HEK293 (cell line): ENCODE measurements around the gene AKT1.

Source experiments
- CTCF ChIA-PET: fragments of 350-600 bp; formaldehyde crosslinking; extraction: SDS; loops from one replicate; lab custom pipeline; 2021; ENCODE audit warnings: antibody characterized with exemption; lab: Yijun Ruan, JAX
- POLR2A ChIA-PET: fragments of 300-600 bp; formaldehyde crosslinking; extraction: SDS; loops from one replicate; lab custom pipeline; 2020; ENCODE audit warnings: antibody characterized with exemption, inconsistent platforms; lab: Yijun Ruan, JAX
- H3K27ac ChIP-seq: fragments of 200-500 bp; sonication (Bioruptor generic); 2 replicates; pipeline ENCODE4 v1.5.1; 2014; ENCODE audit warnings: low read depth, low read length, control low read depth, inconsistent platforms; ENCODE audit errors: extremely low read depth
- H3K36me3 ChIP-seq, 2 experiments: fragments of 200-500 bp in 1 of 2; sonication (Bioruptor generic) in 1 of 2; 1 replicate in 1 of 2; 2 replicates in 1 of 2; pipeline ENCODE4 v1.5.1; 2014 to 2017; ENCODE audit warnings: inconsistent platforms in 2 of 2, low read length in 2 of 2; ENCODE audit not compliant: control insufficient read depth in 2 of 2, insufficient read depth in 1 of 2
- H3K4me1 ChIP-seq: fragments of 200-500 bp; sonication (Bioruptor generic); 2 replicates; pipeline ENCODE4 v1.5.1; 2014; ENCODE audit warnings: mild to moderate bottlenecking, low read length, inconsistent platforms; ENCODE audit not compliant: control insufficient read depth, insufficient read depth
- H3K4me3 ChIP-seq: 2 replicates; pipeline ENCODE4 v1.5.1; 2011; ENCODE audit warnings: low read depth, mild to moderate bottlenecking, control low read depth, low read length, moderate library complexity
- H3K9me3 ChIP-seq: fragments of 200-500 bp; sonication (Bioruptor generic); 2 replicates; pipeline ENCODE4 v1.5.1; 2014; ENCODE audit warnings: low read depth, low read length, inconsistent platforms; ENCODE audit not compliant: control insufficient read depth, insufficient read depth
- CTCF ChIP-seq: fragments of 450-650 bp; formaldehyde crosslinking; IDR thresholded peaks from 2 replicates; pipeline ENCODE4 v1.5.1; 2016; ENCODE audit warnings: missing biosample characterization, missing genetic modification characterization
- EGR2 ChIP-seq: fragments of 450-650 bp; formaldehyde crosslinking; IDR thresholded peaks from 2 replicates; pipeline ENCODE4 v1.5.1; 2016; ENCODE audit warnings: low read depth, missing biosample characterization, missing genetic modification characterization
- GLIS2 ChIP-seq: fragments of 450-650 bp; formaldehyde crosslinking; IDR thresholded peaks from 2 replicates; pipeline ENCODE4 v1.5.1; 2016; ENCODE audit warnings: missing biosample characterization, missing genetic modification characterization
- HOXC10 ChIP-seq: sonication (generic); formaldehyde crosslinking; IDR thresholded peaks from 2 replicates; pipeline ENCODE4 v1.8.1; 2023; ENCODE audit warnings: mild to moderate bottlenecking, missing genetic modification reagents
- KLF10 ChIP-seq: fragments of 450-650 bp; IDR thresholded peaks from 2 replicates; pipeline ENCODE4 v1.5.1; 2018; ENCODE audit warnings: missing biosample characterization, mild to moderate bottlenecking, missing genetic modification characterization
- KLF8 ChIP-seq: fragments of 450-650 bp; formaldehyde crosslinking; IDR thresholded peaks from 2 replicates; pipeline ENCODE4 v1.5.1; 2016; ENCODE audit warnings: missing biosample characterization, missing genetic modification characterization
- KLF9 ChIP-seq: fragments of 450-650 bp; formaldehyde crosslinking; IDR thresholded peaks from 2 replicates; pipeline ENCODE4 v1.5.1; 2016; ENCODE audit warnings: missing biosample characterization, missing genetic modification characterization, low read depth
- OVOL3 ChIP-seq: fragments of 450-650 bp; formaldehyde crosslinking; IDR thresholded peaks from 2 replicates; pipeline ENCODE4 v1.5.1; 2016; ENCODE audit warnings: missing biosample characterization, missing genetic modification characterization
- SCRT1 ChIP-seq: fragments of 450-650 bp; formaldehyde crosslinking; IDR thresholded peaks from 2 replicates; pipeline ENCODE4 v1.5.1; 2016; ENCODE audit warnings: missing biosample characterization, missing genetic modification characterization, borderline replicate concordance
- SP2 ChIP-seq: fragments of 450-650 bp; formaldehyde crosslinking; IDR thresholded peaks from 2 replicates; pipeline ENCODE4 v1.5.1; 2016; ENCODE audit warnings: missing biosample characterization, missing genetic modification characterization
- SP3 ChIP-seq: fragments of 450-650 bp; formaldehyde crosslinking; IDR thresholded peaks from 2 replicates; pipeline ENCODE4 v1.5.1; 2016; ENCODE audit warnings: missing biosample characterization, missing genetic modification characterization
- ZBTB17 ChIP-seq: fragments of 450-650 bp; formaldehyde crosslinking; IDR thresholded peaks from 2 replicates; pipeline ENCODE4 v1.5.1; 2016; ENCODE audit warnings: missing biosample characterization, missing genetic modification characterization
- ZBTB20 ChIP-seq: fragments of 450-650 bp; formaldehyde crosslinking; IDR thresholded peaks from 2 replicates; pipeline ENCODE4 v1.5.1; 2016; ENCODE audit warnings: missing biosample characterization, missing genetic modification characterization
- ZBTB21 ChIP-seq: fragments of 450-650 bp; formaldehyde crosslinking; IDR thresholded peaks from 2 replicates; pipeline ENCODE4 v1.5.1; 2017; ENCODE audit warnings: missing biosample characterization, missing genetic modification characterization
- ZBTB26 ChIP-seq: fragments of 450-650 bp; formaldehyde crosslinking; optimal IDR thresholded peaks from 2 replicates; pipeline ENCODE3; 2016; ENCODE audit warnings: missing biosample characterization, mild to moderate bottlenecking, missing genetic modification characterization
- ZBTB8A ChIP-seq: fragments of 450-650 bp; formaldehyde crosslinking; IDR thresholded peaks from 2 replicates; pipeline ENCODE4 v1.5.1; 2016; ENCODE audit warnings: missing biosample characterization, missing genetic modification characterization
- ZFHX2 ChIP-seq: fragments of 450-650 bp; formaldehyde crosslinking; conservative IDR thresholded peaks from 2 replicates; pipeline ENCODE4 v1.5.1; 2016; ENCODE audit warnings: missing biosample characterization, missing genetic modification characterization
- ZIC2 ChIP-seq: fragments of 450-650 bp; formaldehyde crosslinking; IDR thresholded peaks from 2 replicates; pipeline ENCODE4 v1.5.1; 2016; ENCODE audit warnings: missing biosample characterization, missing genetic modification characterization
- ZNF121 ChIP-seq: fragments of 450-650 bp; formaldehyde crosslinking; IDR thresholded peaks from 2 replicates; pipeline ENCODE4 v1.5.1; 2016; ENCODE audit warnings: missing biosample characterization, missing genetic modification characterization
- ZNF19 ChIP-seq: fragments of 450-650 bp; formaldehyde crosslinking; IDR thresholded peaks from 2 replicates; pipeline ENCODE4; 2016; ENCODE audit warnings: missing biosample characterization, missing genetic modification characterization, low read depth
- ZNF221 ChIP-seq: fragments of 450-650 bp; formaldehyde crosslinking; IDR thresholded peaks from 2 replicates; pipeline ENCODE4 v1.5.1; 2017; ENCODE audit warnings: missing biosample characterization, missing genetic modification characterization, borderline replicate concordance
- ZNF302 ChIP-seq: fragments of 450-650 bp; formaldehyde crosslinking; IDR thresholded peaks from 2 replicates; pipeline ENCODE4 v1.5.1; 2016; ENCODE audit warnings: missing biosample characterization, missing genetic modification characterization, low read depth
- ZNF335 ChIP-seq: fragments of 450-650 bp; formaldehyde crosslinking; conservative IDR thresholded peaks from 2 replicates; pipeline ENCODE4 v1.5.1; 2016; ENCODE audit warnings: missing biosample characterization, missing genetic modification characterization
- ZNF362 ChIP-seq: fragments of 450-650 bp; formaldehyde crosslinking; IDR thresholded peaks from 2 replicates; pipeline ENCODE4 v1.5.1; 2016; ENCODE audit warnings: missing biosample characterization, missing genetic modification characterization
- ZNF366 ChIP-seq: fragments of 450-650 bp; formaldehyde crosslinking; conservative IDR thresholded peaks from 2 replicates; pipeline ENCODE4 v1.5.1; 2016; ENCODE audit warnings: missing biosample characterization, missing genetic modification characterization
- ZNF585B ChIP-seq: fragments of 450-650 bp; formaldehyde crosslinking; IDR thresholded peaks from 2 replicates; pipeline ENCODE4 v1.5.1; 2016; ENCODE audit warnings: missing biosample characterization, missing genetic modification characterization
- ZNF596 ChIP-seq: fragments of 450-650 bp; IDR thresholded peaks from 2 replicates; pipeline ENCODE4 v1.5.0; 2018; ENCODE audit warnings: missing biosample characterization, mild to moderate bottlenecking, missing genetic modification characterization, moderate library complexity
- ZNF677 ChIP-seq: fragments of 450-650 bp; IDR thresholded peaks from 2 replicates; pipeline ENCODE4 v1.5.0; 2018; ENCODE audit warnings: missing biosample characterization, mild to moderate bottlenecking, missing genetic modification characterization, moderate library complexity
- ZNF768 ChIP-seq: fragments of 450-650 bp; formaldehyde crosslinking; IDR thresholded peaks from 2 replicates; pipeline ENCODE4 v1.5.1; 2018; ENCODE audit warnings: missing biosample characterization, mild to moderate bottlenecking, missing genetic modification characterization
- ZXDB ChIP-seq: fragments of 450-650 bp; formaldehyde crosslinking; IDR thresholded peaks from 2 replicates; pipeline ENCODE4 v1.5.1; 2016; ENCODE audit warnings: missing biosample characterization, missing genetic modification characterization
- TF ChIP-seq, protein P1 (sequence below): fragments of 450-650 bp; formaldehyde crosslinking; IDR thresholded peaks from 2 replicates; pipeline ENCODE4 v1.5.1; 2016; ENCODE audit warnings: missing biosample characterization, missing genetic modification characterization, borderline replicate concordance
- TF ChIP-seq, protein P2 (sequence below): fragments of 450-650 bp; formaldehyde crosslinking; IDR thresholded peaks from 2 replicates; pipeline ENCODE4 v1.5.1; 2016; ENCODE audit warnings: missing biosample characterization, missing genetic modification characterization

The AKT1 gene

DNA sequence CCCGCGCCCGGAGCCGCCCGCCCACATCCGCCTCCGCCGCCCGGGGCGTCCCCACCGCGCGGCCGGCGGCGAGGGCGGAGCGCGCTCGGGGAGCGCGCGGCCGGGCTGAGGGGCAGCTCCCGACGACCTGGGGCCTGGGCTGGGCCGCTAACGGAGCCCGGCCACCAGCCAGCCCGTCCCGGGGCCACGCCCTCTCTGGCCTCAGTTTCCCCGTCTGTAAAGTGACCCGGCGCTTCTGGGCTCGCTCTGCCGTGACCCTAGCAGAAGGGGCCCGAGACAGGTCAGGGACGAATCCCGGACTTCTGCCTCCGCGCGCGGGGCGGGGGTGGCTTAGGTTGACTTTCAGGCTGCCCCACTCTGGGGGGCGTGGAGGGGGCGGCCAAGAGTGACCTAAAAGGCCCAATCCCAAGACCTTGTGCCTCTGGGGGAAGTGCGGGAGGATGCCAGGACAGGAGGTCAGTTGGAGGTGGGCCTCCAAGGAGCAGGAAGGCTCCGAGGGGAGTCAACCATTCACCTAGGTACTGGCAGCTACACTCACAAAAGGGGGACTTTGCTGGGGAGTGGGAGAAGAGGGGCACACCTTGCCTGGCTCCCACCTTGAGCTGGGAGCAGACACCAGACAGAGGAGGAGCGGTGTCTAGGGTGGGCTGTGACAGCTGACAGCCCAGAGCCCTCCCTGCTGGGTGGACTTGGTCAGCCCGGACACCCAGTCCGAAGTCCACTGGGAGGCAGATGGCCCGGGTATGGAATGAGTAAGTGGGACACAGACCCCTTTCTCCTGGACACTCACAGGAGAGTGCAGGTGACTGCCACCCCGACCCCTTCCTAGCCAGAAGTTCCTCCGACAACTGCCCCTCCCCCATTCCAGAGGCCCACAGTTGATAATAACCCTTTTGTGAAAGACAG lies 486 bp upstream of the AKT1 start:
- H3K27ac ChIP-seq, result no peak overlapping the region

DNA sequence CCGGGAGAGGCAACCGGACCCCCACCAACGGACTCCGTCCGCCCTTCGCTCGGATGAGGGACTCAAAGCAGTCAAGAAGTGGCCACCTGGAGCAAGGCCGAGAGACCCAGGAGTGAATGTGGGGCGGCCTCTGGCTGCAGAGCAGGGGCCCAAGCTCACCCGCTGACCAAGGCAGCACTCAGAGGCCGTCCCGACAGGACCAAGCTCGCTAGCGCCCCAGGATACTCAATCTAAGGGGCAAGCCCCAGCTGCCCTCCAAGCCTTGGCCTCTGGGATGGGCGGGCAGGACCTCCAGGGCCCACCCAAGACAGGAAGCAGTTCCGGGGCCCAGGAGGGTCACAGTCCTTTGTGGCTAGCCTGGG lies 936 bp downstream of the AKT1 start:
- Histone ChIP-seq H3K27ac (peak overlapping the region; percentile 78), H3K4me1 (peaks cover 10% of the 10 kb centered on the region), H3K36me3 (peaks cover 0 to 39% of the 10 kb centered on the region in 2 experiments; a peak in 1 of 3 replicates)
- TF ChIP-seq ZBTB21 (tag by site-specific recombination) (no peak), ZNF768 (tag by site-specific recombination) (no peak), ZNF221 (tag by site-specific recombination) (no peak), ZIC2 (tag by site-specific recombination) (peak; percentile 52), SCRT1 (tag by site-specific recombination) (no peak), ZBTB20 (tag by site-specific recombination) (peak; percentile 89; the same call in 1 of the 2 replicates), GLIS2 (tag by site-specific recombination) (peak; percentile 70), SP2 (peak; percentile 75), HOXC10 (CRISPR knock-in tag) (no peak), ZXDB (tag by site-specific recombination) (peak; percentile 96), ZNF19 (no peak), ZNF362 (tag by site-specific recombination) (no peak), CTCF (tag by site-specific recombination) (peak; percentile 73)
- TF ChIP-seq, protein P1, sequence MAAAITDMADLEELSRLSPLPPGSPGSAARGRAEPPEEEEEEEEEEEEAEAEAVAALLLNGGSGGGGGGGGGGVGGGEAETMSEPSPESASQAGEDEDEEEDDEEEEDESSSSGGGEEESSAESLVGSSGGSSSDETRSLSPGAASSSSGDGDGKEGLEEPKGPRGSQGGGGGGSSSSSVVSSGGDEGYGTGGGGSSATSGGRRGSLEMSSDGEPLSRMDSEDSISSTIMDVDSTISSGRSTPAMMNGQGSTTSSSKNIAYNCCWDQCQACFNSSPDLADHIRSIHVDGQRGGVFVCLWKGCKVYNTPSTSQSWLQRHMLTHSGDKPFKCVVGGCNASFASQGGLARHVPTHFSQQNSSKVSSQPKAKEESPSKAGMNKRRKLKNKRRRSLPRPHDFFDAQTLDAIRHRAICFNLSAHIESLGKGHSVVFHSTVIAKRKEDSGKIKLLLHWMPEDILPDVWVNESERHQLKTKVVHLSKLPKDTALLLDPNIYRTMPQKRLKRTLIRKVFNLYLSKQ, result no peak

More for the DNA sequence above, 486 bp upstream of the AKT1 start:
- peaks cover 10% of the 10 kb centered on the region for H3K4me1 ChIP-seq
- ChIA-PET POLR2A (interaction anchor here (0.6 to 1.1 kb wide), 2 partner anchors 12 to 43 kb away, joined by 3 to 8 read pairs; partner anchors contain the start of gene SIVA1), CTCF (no interaction called here)
- H3K4me3 ChIP-seq, result peak overlapping the region; percentile 31
- H3K36me3 ChIP-seq, result peaks cover 0 to 24% of the 10 kb centered on the region in 2 experiments; a peak in 1 of 3 replicates
- H3K9me3 ChIP-seq, result no peaks in the 10 kb centered on the region
- TF ChIP-seq, protein P2, sequence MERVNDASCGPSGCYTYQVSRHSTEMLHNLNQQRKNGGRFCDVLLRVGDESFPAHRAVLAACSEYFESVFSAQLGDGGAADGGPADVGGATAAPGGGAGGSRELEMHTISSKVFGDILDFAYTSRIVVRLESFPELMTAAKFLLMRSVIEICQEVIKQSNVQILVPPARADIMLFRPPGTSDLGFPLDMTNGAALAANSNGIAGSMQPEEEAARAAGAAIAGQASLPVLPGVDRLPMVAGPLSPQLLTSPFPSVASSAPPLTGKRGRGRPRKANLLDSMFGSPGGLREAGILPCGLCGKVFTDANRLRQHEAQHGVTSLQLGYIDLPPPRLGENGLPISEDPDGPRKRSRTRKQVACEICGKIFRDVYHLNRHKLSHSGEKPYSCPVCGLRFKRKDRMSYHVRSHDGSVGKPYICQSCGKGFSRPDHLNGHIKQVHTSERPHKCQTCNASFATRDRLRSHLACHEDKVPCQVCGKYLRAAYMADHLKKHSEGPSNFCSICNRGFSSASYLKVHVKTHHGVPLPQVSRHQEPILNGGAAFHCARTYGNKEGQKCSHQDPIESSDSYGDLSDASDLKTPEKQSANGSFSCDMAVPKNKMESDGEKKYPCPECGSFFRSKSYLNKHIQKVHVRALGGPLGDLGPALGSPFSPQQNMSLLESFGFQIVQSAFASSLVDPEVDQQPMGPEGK, result 0 out of 2 replicates have a peak, but pooled peaks have one; percentile 18
- TF ChIP-seq ZNF335 (tag by site-specific recombination) (0 out of 2 replicates have a peak, but pooled peaks have one; percentile 19), SP2 (0 out of 2 replicates have a peak, but pooled peaks have one; percentile 22), KLF8 (tag by site-specific recombination) (peak; percentile 16; the same call in 1 of the 2 replicates), ZBTB8A (tag by site-specific recombination) (peak; percentile 77), ZXDB (tag by site-specific recombination) (no peak), ZNF585B (tag by site-specific recombination) (no peak), SP3 (tag by site-specific recombination) (peak; percentile 60), ZNF121 (no peak), OVOL3 (tag by site-specific recombination) (no peak), KLF10 (tag by site-specific recombination) (0 out of 2 replicates have a peak, but pooled peaks have one; percentile 27), KLF9 (tag by site-specific recombination) (peak; percentile 64), GLIS2 (tag by site-specific recombination) (peak; percentile 61), ZNF677 (0 out of 2 replicates have a peak, but pooled peaks have one; percentile 6), ZFHX2 (peak; percentile 62), ZNF302 (tag by site-specific recombination) (no peak), EGR2 (tag by site-specific recombination) (0 out of 2 replicates have a peak, but pooled peaks have one; percentile 24), ZBTB17 (no peak), ZBTB26 (peak; percentile 35), ZNF596 (tag by site-specific recombination) (0 out of 2 replicates have a peak, but pooled peaks have one; percentile 10), ZNF366 (tag by site-specific recombination) (no peak)

More for the DNA sequence above, 936 bp downstream of the AKT1 start:
- CTCF ChIA-PET, result interaction anchor here (0.6 to 1.2 kb wide), 2 partner anchors 31 kb away, joined by 3 to 4 read pairs; no protein-coding TSS in a partner anchor
- POLR2A ChIA-PET, result interaction anchor here (0.7 to 1.7 kb wide), 3 partner anchors 13 to 42 kb away, joined by 4 to 7 read pairs (median 5); partner anchors contain the start of gene SIVA1
- H3K4me3 ChIP-seq, result peak overlapping the region; percentile 67
- H3K9me3 ChIP-seq, result no peaks in the 10 kb centered on the region
